ENCODE measurements around the gene SH3YL1.

Gene SH3YL1

GRCh38 chr2:258933-259332, 4.9 kb downstream of the SH3YL1 start:
- DNase-seq (ENCODE audit: low read depth in 2 of 2) = no peak

GRCh38 chr2:257842-258241, 6.0 kb downstream of the SH3YL1 start:
- no peak for DNase-seq (ENCODE audit: low read depth in 2 of 2)

GRCh38 chr2:257429-257828, 6.4 kb downstream of the SH3YL1 start:
- DNase-seq (ENCODE audit: low read depth in 2 of 2) = no peak

GRCh38 chr2:256094-256493, 7.7 kb downstream of the SH3YL1 start:
- DNase-seq (ENCODE audit: low read depth in 2 of 2) = no peak

GRCh38 chr2:255195-255594, 8.6 kb downstream of the SH3YL1 start:
- DNase-seq (ENCODE audit: low read depth in 2 of 2) = no peak

- no peak for DNase-seq (ENCODE audit: low read depth in 2 of 2)
Measured at GRCh38 chr2:254241-254640, 9.6 kb downstream of the SH3YL1 start.

GRCh38 chr2:253202-253638, 10.6 kb downstream of the SH3YL1 start:
- DNase-seq (ENCODE audit: low read depth in 2 of 2) = no peak

GRCh38 chr2:252001-252602, 11.7 kb downstream of the SH3YL1 start:
- no peak for DNase-seq (ENCODE audit: low read depth in 2 of 2)

GRCh38 chr2:249538-250042, 14.2 kb downstream of the SH3YL1 start:
- DNase-seq (ENCODE audit: low read depth in 2 of 2) = no peak

- no peak for DNase-seq (ENCODE audit: low read depth in 2 of 2)
Measured at GRCh38 chr2:248724-249123, 15.1 kb downstream of the SH3YL1 start.

GRCh38 chr2:246489-247144, 17.2 kb downstream of the SH3YL1 start:
- DNase-seq (ENCODE audit: low read depth in 2 of 2) = peak; percentile 25 to 38

GRCh38 chr2:244547-244946, 19.3 kb downstream of the SH3YL1 start:
- DNase-seq (ENCODE audit: low read depth in 2 of 2) = no peak

- DNase-seq (ENCODE audit: low read depth in 2 of 2) = no peak
Measured at GRCh38 chr2:238869-239268, 25.0 kb downstream of the SH3YL1 start.

GRCh38 chr2:238431-238830, 25.4 kb downstream of the SH3YL1 start:
- no peak for DNase-seq (ENCODE audit: low read depth in 2 of 2)

- no peak for DNase-seq (ENCODE audit: low read depth in 2 of 2)
Measured at GRCh38 chr2:237878-238277, 26.0 kb downstream of the SH3YL1 start.

GRCh38 chr2:236993-237539, 26.8 kb downstream of the SH3YL1 start:
- DNase-seq (ENCODE audit: low read depth in 2 of 2) = no peak

GRCh38 chr2:234421-234820, 29.4 kb downstream of the SH3YL1 start:
- no peak for DNase-seq (ENCODE audit: low read depth in 2 of 2)

GRCh38 chr2:233030-233429, 30.8 kb downstream of the SH3YL1 start:
- no peak for DNase-seq (ENCODE audit: low read depth in 2 of 2)

- no peak for DNase-seq (ENCODE audit: low read depth in 2 of 2)
Measured at GRCh38 chr2:231521-232185, 32.2 kb downstream of the SH3YL1 start.

- DNase-seq (ENCODE audit: low read depth in 2 of 2) = no peak
Measured at GRCh38 chr2:228518-229278, 35.1 kb downstream of the SH3YL1 start.

- DNase-seq (ENCODE audit: low read depth in 2 of 2) = no peak
Measured at GRCh38 chr2:228115-228514, 35.7 kb downstream of the SH3YL1 start.

All from fibroblast of skin of left biceps (primary cell).